ENCODE results near the gene STAG2.
A peak's percentile ranks its signal among the peaks of the same experiment; 100 is the strongest.

STAG2 gene

GRCh38 chrX:124005228-124005627, 43.7 kb downstream of the STAG2 start:
- DNase-seq (ENCODE audit: insufficient read length): no peak
- FAIRE-seq: peak; percentile 53

GRCh38 chrX:124010157-124010556, 48.7 kb downstream of the STAG2 start:
- TF ChIP-seq TAF1 (IDR thresholded peaks at IDR 0.05; ENCODE audit: borderline replicate concordance, low read depth, low read length) (no peak), POLR2A (IDR thresholded peaks at IDR 0.05; ENCODE audit: low read depth, low read length) (no peak), POLR2AphosphoS5 (IDR thresholded peaks at IDR 0.05; ENCODE audit: low read depth, low read length) (no peak)
- FAIRE-seq (no peak), DNase-seq (ENCODE audit: insufficient read length) (no peak)

More at GRCh38 chrX:124005228-124005627, 43.7 kb downstream of the STAG2 start:
- TF ChIP-seq TAF1 (IDR thresholded peaks at IDR 0.05; ENCODE audit: borderline replicate concordance, low read depth, low read length) (no peak), POLR2A (IDR thresholded peaks at IDR 0.05; ENCODE audit: low read depth, low read length) (no peak), POLR2AphosphoS5 (IDR thresholded peaks at IDR 0.05; ENCODE audit: low read depth, low read length) (no peak)

GRCh38 chrX:124010566-124010965, 49.1 kb downstream of the STAG2 start:
- DNase-seq (ENCODE audit: insufficient read length): no peak
- FAIRE-seq: no peak
- TF ChIP-seq TAF1 (IDR thresholded peaks at IDR 0.05; ENCODE audit: borderline replicate concordance, low read depth, low read length) (no peak), POLR2AphosphoS5 (IDR thresholded peaks at IDR 0.05; ENCODE audit: low read depth, low read length) (no peak), POLR2A (IDR thresholded peaks at IDR 0.05; ENCODE audit: low read depth, low read length) (no peak)

- FAIRE-seq (no peak), DNase-seq (ENCODE audit: insufficient read length) (no peak)
- no peak for TF ChIP-seq POLR2AphosphoS5 (IDR thresholded peaks at IDR 0.05; ENCODE audit: low read depth, low read length)
- TF ChIP-seq TAF1 (IDR thresholded peaks at IDR 0.05; ENCODE audit: borderline replicate concordance, low read depth, low read length): no peak
- TF ChIP-seq POLR2A (IDR thresholded peaks at IDR 0.05; ENCODE audit: low read depth, low read length): no peak
These were observed 54.2 kb downstream of the STAG2 start for GRCh38 chrX:124015721-124016120.

GRCh38 chrX:124016825-124017224, 55.3 kb downstream of the STAG2 start:
- no peak for DNase-seq (ENCODE audit: insufficient read length)
- TF ChIP-seq POLR2A (IDR thresholded peaks at IDR 0.05; ENCODE audit: low read depth, low read length): no peak
- no peak for TF ChIP-seq POLR2AphosphoS5 (IDR thresholded peaks at IDR 0.05; ENCODE audit: low read depth, low read length)
- TF ChIP-seq TAF1 (IDR thresholded peaks at IDR 0.05; ENCODE audit: borderline replicate concordance, low read depth, low read length): no peak
- peak; percentile 5 for FAIRE-seq

- no peak for TF ChIP-seq TAF1 (IDR thresholded peaks at IDR 0.05; ENCODE audit: borderline replicate concordance, low read depth, low read length)
- no peak for TF ChIP-seq POLR2A (IDR thresholded peaks at IDR 0.05; ENCODE audit: low read depth, low read length)
- no peak for TF ChIP-seq POLR2AphosphoS5 (IDR thresholded peaks at IDR 0.05; ENCODE audit: low read depth, low read length)
- DNase-seq (ENCODE audit: insufficient read length): no peak
- no peak for FAIRE-seq
These were observed 56.5 kb downstream of the STAG2 start for GRCh38 chrX:124018023-124018422.

- DNase-seq (ENCODE audit: insufficient read length): no peak
- no peak for FAIRE-seq
- no peak for TF ChIP-seq TAF1 (IDR thresholded peaks at IDR 0.05; ENCODE audit: borderline replicate concordance, low read depth, low read length)
These were observed 62.3 kb downstream of the STAG2 start for GRCh38 chrX:124023838-124024238.

GRCh38 chrX:124026529-124026928, 65.0 kb downstream of the STAG2 start:
- FAIRE-seq: no peak

GRCh38 chrX:124028182-124028581, 66.7 kb downstream of the STAG2 start:
- FAIRE-seq (no peak), DNase-seq (ENCODE audit: insufficient read length) (no peak)
- TF ChIP-seq POLR2A (IDR thresholded peaks at IDR 0.05; ENCODE audit: low read depth, low read length) (no peak), POLR2AphosphoS5 (IDR thresholded peaks at IDR 0.05; ENCODE audit: low read depth, low read length) (no peak), TAF1 (IDR thresholded peaks at IDR 0.05; ENCODE audit: borderline replicate concordance, low read depth, low read length) (no peak)

More at GRCh38 chrX:124026529-124026928, 65.0 kb downstream of the STAG2 start:
- no peak for DNase-seq (ENCODE audit: insufficient read length)
- no peak for TF ChIP-seq POLR2AphosphoS5 (IDR thresholded peaks at IDR 0.05; ENCODE audit: low read depth, low read length)
- no peak for TF ChIP-seq POLR2A (IDR thresholded peaks at IDR 0.05; ENCODE audit: low read depth, low read length)
- no peak for TF ChIP-seq TAF1 (IDR thresholded peaks at IDR 0.05; ENCODE audit: borderline replicate concordance, low read depth, low read length)

- TF ChIP-seq POLR2A (IDR thresholded peaks at IDR 0.05; ENCODE audit: low read depth, low read length): no peak
- no peak for TF ChIP-seq TAF1 (IDR thresholded peaks at IDR 0.05; ENCODE audit: borderline replicate concordance, low read depth, low read length)
- TF ChIP-seq POLR2AphosphoS5 (IDR thresholded peaks at IDR 0.05; ENCODE audit: low read depth, low read length): no peak
- DNase-seq (ENCODE audit: insufficient read length) (no peak), FAIRE-seq (peak; percentile 5)
These were observed 69.0 kb downstream of the STAG2 start for GRCh38 chrX:124030520-124030919.

- no peak for TF ChIP-seq POLR2A (IDR thresholded peaks at IDR 0.05; ENCODE audit: low read depth, low read length)
- no peak for TF ChIP-seq POLR2AphosphoS5 (IDR thresholded peaks at IDR 0.05; ENCODE audit: low read depth, low read length)
- TF ChIP-seq TAF1 (IDR thresholded peaks at IDR 0.05; ENCODE audit: borderline replicate concordance, low read depth, low read length): no peak
- DNase-seq (ENCODE audit: insufficient read length) (no peak), FAIRE-seq (no peak)
These were observed 72.3 kb downstream of the STAG2 start for GRCh38 chrX:124033821-124034220.

GRCh38 chrX:124035657-124036056, 74.2 kb downstream of the STAG2 start:
- FAIRE-seq (no peak), DNase-seq (ENCODE audit: insufficient read length) (no peak)
- TF ChIP-seq POLR2A (IDR thresholded peaks at IDR 0.05; ENCODE audit: low read depth, low read length) (no peak), TAF1 (IDR thresholded peaks at IDR 0.05; ENCODE audit: borderline replicate concordance, low read depth, low read length) (no peak), POLR2AphosphoS5 (IDR thresholded peaks at IDR 0.05; ENCODE audit: low read depth, low read length) (no peak)

- TF ChIP-seq POLR2AphosphoS5 (IDR thresholded peaks at IDR 0.05; ENCODE audit: low read depth, low read length) (no peak), TAF1 (IDR thresholded peaks at IDR 0.05; ENCODE audit: borderline replicate concordance, low read depth, low read length) (no peak), POLR2A (IDR thresholded peaks at IDR 0.05; ENCODE audit: low read depth, low read length) (no peak)
- FAIRE-seq (no peak), DNase-seq (ENCODE audit: insufficient read length) (no peak)
These were observed 80.5 kb downstream of the STAG2 start for GRCh38 chrX:124042042-124042441.
